GM10266 (cell line): Measurements from ENCODE around the gene AZU1.

Experiments
- DNase-seq: peaks from one replicate; pipeline ENCODE4 v3.0.0; 2012; ENCODE audit errors: extremely low spot score
- TF ChIP-seq, protein P1 (sequence below): IDR thresholded peaks from 2 replicates; pipeline ENCODE4 v1.5.1; 2012; ENCODE audit warnings: mild to moderate bottlenecking, low read depth; ENCODE audit not compliant: control insufficient read depth, insufficient read depth; ENCODE audit errors: missing control alignments

AZU1 gene

DNA sequence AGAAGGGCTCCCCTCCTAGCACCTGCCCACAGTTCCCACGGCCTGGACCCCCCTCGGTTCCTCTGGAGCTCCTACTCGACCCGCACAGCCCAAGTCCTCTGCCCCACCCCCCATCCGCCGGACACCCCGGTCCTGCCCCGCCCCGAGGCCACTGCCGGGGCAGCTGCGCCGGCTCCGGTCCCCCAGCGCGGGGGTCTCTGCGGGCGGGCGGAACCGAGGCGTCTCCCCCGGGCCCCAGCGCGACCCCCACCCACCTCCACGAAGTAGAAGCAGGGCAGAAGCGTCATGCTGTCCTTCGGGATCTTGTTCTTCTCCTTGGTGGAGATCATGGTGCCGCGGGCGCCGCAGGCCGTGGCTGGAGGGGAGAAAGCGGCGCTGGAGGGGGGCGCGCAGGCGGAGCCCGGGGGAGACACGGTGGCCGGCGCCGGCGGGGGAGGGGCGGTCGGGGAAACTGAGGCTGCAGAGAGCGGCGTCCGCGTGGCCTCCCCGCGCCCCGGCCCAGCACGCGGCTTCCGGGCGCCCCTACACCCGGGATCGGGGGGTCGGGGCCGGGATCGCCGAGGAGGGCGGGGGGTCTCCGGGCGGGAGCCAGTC is 6.3 kb upstream of the AZU1 start:
- TF ChIP-seq, protein P1, sequence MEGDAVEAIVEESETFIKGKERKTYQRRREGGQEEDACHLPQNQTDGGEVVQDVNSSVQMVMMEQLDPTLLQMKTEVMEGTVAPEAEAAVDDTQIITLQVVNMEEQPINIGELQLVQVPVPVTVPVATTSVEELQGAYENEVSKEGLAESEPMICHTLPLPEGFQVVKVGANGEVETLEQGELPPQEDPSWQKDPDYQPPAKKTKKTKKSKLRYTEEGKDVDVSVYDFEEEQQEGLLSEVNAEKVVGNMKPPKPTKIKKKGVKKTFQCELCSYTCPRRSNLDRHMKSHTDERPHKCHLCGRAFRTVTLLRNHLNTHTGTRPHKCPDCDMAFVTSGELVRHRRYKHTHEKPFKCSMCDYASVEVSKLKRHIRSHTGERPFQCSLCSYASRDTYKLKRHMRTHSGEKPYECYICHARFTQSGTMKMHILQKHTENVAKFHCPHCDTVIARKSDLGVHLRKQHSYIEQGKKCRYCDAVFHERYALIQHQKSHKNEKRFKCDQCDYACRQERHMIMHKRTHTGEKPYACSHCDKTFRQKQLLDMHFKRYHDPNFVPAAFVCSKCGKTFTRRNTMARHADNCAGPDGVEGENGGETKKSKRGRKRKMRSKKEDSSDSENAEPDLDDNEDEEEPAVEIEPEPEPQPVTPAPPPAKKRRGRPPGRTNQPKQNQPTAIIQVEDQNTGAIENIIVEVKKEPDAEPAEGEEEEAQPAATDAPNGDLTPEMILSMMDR: no peak
- DNase-seq: no peak

GRCh38 chr19:821825-822503 is 5.7 kb upstream of the AZU1 start, which contains the start of gene PLPPR3:
TSS of gene PLPPR3 (minus strand) at chr19:821955. CDS start at chr19:821559, 396 bp downstream.
- TF ChIP-seq, protein P1: no peak
- DNase-seq: no peak

DNA sequence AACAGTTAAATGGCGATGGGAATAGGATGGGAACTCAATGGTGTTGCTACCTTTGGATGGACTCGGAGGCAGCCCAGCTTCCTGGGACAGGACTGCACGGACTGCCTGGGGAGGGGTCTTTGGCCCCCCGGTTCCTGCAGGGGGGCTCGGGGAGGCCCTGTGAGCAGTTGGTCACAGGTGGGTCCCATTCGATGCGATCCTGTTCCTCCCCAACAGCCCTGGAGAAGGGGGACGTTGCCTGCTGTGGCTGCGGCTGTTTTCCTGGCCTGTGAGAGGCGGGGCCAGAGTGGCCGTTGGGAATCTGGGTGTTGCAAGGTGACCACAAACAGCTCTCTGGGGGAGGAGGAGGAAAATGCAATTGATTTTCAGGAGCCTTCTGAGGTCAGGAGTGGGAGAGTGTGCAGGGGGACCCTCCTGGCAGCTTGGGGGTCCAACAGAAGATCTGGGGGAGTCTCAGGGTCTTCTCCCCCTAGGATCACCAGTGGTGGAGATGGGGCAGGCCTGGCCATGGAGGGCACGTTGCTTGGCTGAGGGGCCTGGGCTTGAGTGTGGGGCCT is 4.0 kb upstream of the AZU1 start:
- TF ChIP-seq, protein P1: no peak

GRCh38 chr19:824885-825284 is 2.8 kb upstream of the AZU1 start:
- DNase-seq: no peak
- TF ChIP-seq, protein P1: no peak

More for the DNA sequence above, 4.0 kb upstream of the AZU1 start:
- no peak for DNase-seq

- no peak for DNase-seq
- TF ChIP-seq, protein P1: no peak
Observed at GRCh38 chr19:825897-826644, 1.6 kb upstream of the AZU1 start.

DNA sequence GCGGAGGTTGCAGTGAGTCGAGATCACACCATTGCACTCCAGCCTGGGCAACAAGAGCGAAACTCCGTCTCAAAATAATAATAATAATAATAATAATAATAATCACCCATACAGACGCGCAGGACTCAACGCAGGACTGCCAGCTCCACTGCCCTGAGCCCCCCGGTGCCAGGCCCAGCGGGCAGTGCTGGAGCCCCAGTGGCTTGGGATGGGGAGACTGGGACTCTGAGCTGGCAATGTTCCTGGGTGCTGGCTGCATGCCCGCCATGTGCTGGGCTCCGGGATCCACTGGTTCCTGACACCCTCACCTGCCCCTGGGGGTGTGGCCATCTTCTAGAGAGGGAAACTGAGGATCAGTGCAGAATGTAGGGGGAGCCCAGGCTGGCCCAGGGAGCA is 325 bp upstream of the AZU1 start:
- TF ChIP-seq, protein P1: no peak
- no peak for DNase-seq

- no peak for DNase-seq
- TF ChIP-seq, protein P1: no peak
Observed at GRCh38 chr19:829129-829758, 1.6 kb downstream of the AZU1 start.
